NCI-H82 treated with DMSO at 0.1 percent for 48 hours (cell line): Measurements from ENCODE around the gene NEDD4L.

Experiments used
- DNase-seq: peaks from one replicate; lab custom pipeline; 2025; ENCODE audit not compliant: unreplicated experiment; lab: John Stamatoyannopoulos, UW

Gene NEDD4L

DNA sequence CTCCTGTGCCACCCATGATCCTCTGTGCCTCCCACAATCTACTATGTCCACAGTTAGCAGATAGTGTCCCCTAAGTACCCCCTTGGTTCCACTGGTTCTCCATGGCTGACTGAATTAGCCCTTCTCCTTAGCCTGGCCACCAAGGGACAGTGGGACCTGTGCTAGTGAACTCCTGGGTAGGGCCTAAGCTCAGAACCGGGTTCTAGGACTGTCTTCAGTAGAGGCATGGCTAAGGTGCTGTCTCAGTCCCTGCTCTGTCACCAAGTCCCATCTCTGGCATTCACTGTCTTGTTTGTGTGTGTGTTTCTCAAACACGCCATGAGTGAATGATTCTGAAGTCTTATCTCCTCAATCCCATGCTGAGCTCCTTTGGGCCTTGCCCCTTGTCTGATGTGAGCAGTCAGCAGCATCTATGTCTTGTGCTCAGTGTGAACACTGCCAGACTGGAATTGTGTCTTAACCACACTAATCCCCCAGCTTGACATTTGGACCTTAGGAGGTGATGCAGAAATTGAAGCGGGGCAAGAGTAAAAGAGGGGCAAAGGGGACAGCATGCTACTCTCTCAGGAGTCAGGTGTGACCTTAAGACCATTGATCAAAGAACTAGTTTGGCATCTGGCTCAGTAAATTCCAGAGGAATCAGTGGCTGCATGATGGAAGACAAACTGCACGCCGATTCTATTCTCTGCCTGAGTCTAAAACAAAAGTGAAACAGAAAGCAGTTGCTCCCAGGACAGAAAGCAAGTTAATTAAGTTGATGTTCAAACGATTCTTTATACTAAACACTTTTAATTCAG, 394.3 kb downstream of the NEDD4L start:
- no peak for DNase-seq

- no peak for DNase-seq
These were observed 394.9 kb downstream of the NEDD4L start for GRCh38 chr18:58438958-58439300.

- no peak for DNase-seq
These were observed 399.6 kb downstream of the NEDD4L start for GRCh38 chr18:58443671-58444070.

DNA sequence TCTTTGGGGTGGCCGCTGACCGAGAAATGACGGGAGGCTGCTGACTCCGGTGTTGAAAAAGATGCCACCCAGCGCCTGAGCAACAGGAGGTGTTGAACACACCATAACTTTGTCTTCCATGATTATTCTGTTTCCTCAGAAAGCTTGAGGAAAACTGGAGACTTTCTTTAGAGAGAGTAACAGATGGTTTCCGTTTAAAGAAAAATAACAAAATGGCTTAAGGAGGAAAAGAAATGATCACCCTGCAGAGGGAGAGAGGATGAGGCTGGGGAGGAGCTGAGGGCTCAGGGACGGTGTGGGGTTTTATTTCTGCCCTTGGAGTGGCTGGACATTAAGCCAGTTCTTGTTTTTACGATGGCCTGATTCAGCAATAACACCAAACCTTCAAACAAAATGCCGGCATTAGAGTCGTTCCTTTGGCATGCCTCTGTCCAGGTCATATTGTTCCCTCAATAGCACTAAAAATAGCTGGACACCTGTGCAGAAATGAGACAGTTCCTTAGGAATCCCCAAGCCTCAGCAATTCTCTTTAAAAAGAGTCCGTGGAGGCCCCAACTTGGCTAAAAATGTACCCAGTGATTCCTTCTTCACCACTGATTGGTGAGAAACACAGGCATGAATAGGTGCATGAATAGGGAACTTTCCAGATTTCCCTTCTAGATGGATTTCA, 402.5 kb downstream of the NEDD4L start:
- no peak for DNase-seq

- DNase-seq: no peak
These were observed 403.5 kb downstream of the NEDD4L start for GRCh38 chr18:58447402-58448095.

- DNase-seq: no peak
These were observed 405.4 kb downstream of the NEDD4L start for GRCh38 chr18:58449464-58449863.
